Mesothelial cell of epicardium (in vitro differentiated cells): ENCODE results near the gene MEGF8. TPM values are rescaled to one million over a fixed set of nuclear protein-coding genes. Genes with fewer than 3 reads are reported as not detected.

Experiments
- DNase-seq, 2 experiments: peaks; one replicate each; pipeline ENCODE4 v3.0.0; 2021; ENCODE audit warnings: low spot score in 2 of 2; ENCODE audit not compliant: unreplicated experiment in 2 of 2
- H3K27ac Mint-ChIP-seq: 2 replicates; pipeline ENCODE4 v1.8.0; 2021; ENCODE audit warnings: mixed read lengths
- H3K27me3 Mint-ChIP-seq: 2 replicates; pipeline ENCODE4 v1.8.0; 2021; ENCODE audit warnings: low read depth, mixed read lengths
- H3K36me3 Mint-ChIP-seq: 2 replicates; pipeline ENCODE4 v1.8.0; 2021; ENCODE audit warnings: mixed read lengths
- H3K4me1 Mint-ChIP-seq: 2 replicates; pipeline ENCODE4 v1.8.0; 2021; ENCODE audit warnings: mixed read lengths
- H3K4me3 Mint-ChIP-seq: 2 replicates; pipeline ENCODE4 v1.8.0; 2021; ENCODE audit warnings: mild to moderate bottlenecking, moderate library complexity, mixed read lengths
- H3K9me3 Mint-ChIP-seq: 2 replicates; pipeline ENCODE4 v1.8.0; 2021; ENCODE audit warnings: mixed read lengths
- total RNA-seq: library from RNA; stranded (reverse); gene quantifications from 3 replicates; pipeline ENCODE4 v1.2.1, GENCODE V29; 2021
- TF ChIP-seq, protein P1 (sequence below): fragments of 200-600 bp; sonication (generic); IDR thresholded peaks from one replicate; pipeline ENCODE4 v1.5.0; 2021; ENCODE audit warnings: antibody characterized with exemption; ENCODE audit not compliant: unreplicated experiment

The MEGF8 gene
- total RNA-seq, 1 donor from 2014 or later = 58.9 TPM

DNA sequence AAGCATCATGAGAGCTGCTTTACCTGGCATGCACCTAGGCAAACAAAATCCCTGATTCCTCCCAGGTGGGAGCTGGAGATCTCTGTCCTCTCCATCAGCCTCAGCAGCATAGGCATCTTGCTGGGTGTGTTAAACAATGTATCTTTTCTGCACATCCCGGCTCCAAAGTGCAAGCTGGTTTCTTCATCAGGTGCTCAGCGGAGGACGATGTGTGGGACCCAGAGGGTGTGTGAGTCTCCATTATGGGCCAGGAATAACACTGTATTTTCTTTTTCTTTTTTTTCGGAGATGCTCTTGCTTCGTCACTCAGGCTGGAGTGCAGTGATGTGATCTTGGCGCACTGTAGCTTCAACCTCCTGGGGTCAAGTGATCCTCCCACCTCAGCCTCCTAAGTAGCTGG is 54.7 kb downstream of the MEGF8 start:
- Mint-ChIP-seq H3K4me3 (no peak overlapping the region), H3K9me3 (no peaks in the 10 kb centered on the region), H3K4me1 (no peaks in the 10 kb centered on the region), H3K27ac (no peak overlapping the region), H3K36me3 (peaks cover 7% of the 10 kb centered on the region), H3K27me3 (peaks cover 21% of the 10 kb centered on the region)
- TF ChIP-seq, protein P1, sequence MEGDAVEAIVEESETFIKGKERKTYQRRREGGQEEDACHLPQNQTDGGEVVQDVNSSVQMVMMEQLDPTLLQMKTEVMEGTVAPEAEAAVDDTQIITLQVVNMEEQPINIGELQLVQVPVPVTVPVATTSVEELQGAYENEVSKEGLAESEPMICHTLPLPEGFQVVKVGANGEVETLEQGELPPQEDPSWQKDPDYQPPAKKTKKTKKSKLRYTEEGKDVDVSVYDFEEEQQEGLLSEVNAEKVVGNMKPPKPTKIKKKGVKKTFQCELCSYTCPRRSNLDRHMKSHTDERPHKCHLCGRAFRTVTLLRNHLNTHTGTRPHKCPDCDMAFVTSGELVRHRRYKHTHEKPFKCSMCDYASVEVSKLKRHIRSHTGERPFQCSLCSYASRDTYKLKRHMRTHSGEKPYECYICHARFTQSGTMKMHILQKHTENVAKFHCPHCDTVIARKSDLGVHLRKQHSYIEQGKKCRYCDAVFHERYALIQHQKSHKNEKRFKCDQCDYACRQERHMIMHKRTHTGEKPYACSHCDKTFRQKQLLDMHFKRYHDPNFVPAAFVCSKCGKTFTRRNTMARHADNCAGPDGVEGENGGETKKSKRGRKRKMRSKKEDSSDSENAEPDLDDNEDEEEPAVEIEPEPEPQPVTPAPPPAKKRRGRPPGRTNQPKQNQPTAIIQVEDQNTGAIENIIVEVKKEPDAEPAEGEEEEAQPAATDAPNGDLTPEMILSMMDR = no peak
- no peak for DNase-seq

DNA sequence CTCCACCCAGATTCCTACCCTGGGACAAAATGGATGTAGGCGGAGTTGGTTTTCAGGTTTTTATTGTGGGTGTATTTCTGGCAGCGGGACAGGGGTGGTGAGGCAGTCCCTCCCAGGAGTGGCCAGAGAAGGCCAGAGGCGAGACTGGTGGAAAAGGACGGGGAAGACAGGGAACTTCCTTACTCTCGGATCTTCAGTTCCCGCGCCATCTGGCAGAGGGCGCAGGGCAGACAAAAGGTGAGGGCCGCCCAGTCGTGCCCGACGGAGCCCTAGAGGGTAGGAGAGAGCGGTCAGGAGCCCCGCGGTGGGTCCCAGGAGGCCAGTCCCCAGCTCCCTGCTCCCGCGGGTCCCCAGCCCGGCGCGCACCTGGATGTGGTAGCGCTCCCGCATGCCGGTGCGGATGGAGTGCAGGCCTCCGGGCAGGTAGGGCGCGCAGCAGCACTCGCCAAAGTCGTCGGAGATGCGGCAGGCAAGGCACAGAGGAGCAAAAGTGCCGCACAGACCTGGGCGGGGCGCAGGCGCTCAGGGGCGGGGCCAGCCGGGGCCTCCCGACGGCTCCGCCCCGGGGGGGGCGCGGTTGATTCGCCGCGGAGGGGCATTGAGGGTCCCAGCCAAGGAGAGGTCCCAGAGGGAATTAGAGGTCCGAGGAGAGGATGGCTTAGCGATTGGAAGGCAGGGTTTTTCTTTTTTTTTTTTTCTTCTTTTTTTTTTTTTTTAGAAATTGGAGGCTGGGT is 61.7 kb downstream of the MEGF8 start:
- peak in 1 of 2 experiments; percentile 53 for DNase-seq
- H3K27ac Mint-ChIP-seq = peak overlapping the region; percentile 6
- peaks cover 7% of the 10 kb centered on the region for H3K4me1 Mint-ChIP-seq
- H3K9me3 Mint-ChIP-seq = no peaks in the 10 kb centered on the region
- TF ChIP-seq, protein P1 = no peak
- H3K4me3 Mint-ChIP-seq = peak overlapping the region; percentile 58
- H3K27me3 Mint-ChIP-seq = peaks cover 53% of the 10 kb centered on the region
- no peaks in the 10 kb centered on the region for H3K36me3 Mint-ChIP-seq

DNA sequence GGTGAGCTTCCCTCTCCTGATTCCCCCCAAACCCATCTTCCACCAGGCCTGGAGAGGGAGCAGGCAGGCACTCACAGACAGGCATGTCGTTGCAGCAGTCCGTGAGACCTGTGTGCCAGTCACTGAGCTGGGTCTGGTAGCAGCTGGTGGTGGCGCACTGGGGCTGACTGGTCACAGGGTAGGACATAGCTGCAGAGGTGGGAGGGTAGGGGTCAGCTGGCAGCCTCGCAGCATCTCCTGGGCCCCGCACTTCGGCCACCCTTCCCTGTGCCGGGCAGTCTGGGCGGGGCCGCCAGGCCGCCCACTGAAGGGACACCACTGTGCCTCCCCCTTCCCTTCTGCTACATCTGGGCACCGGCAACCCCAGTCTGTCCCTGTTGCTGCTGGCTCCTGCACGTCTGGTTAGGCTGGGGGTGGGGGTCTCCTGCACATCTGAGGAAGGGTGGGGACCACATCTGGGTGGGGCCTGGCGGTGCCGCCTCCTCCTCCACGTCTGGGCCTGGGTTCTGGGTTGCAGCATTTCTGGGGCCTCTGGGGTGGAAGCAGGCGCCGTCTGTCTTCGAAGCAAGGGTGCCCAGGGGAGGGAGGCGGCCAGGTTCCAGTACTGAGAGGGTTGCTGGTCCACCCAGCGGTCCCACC is 63.5 kb downstream of the MEGF8 start:
- peaks cover 50% of the 10 kb centered on the region for H3K27me3 Mint-ChIP-seq
- no peak for DNase-seq
- H3K36me3 Mint-ChIP-seq = no peaks in the 10 kb centered on the region
- TF ChIP-seq, protein P1 = no peak
- peaks cover 7% of the 10 kb centered on the region for H3K4me1 Mint-ChIP-seq
- no peaks in the 10 kb centered on the region for H3K9me3 Mint-ChIP-seq
- no peak overlapping the region for H3K4me3 Mint-ChIP-seq
- no peak overlapping the region for H3K27ac Mint-ChIP-seq

DNA sequence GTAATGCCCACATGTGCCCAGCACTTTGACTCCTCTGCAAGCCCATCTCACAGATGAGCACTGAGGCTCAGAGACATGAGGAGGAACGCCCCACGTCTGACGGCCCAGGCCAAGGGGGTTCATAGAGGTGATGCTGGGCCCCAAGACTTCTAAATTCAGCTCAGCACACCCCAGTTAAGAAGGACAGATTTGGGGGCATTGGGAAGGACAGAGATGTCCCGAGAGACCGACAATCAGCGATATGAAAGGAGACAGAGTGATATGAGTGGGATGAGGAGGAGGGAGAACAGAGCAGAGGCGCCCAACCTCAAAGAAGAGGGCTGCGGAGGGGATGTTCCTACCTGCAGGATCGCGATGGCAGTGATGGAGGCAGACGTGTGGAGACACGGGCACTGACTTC is 64.5 kb downstream of the MEGF8 start, which contains the start of gene CNFN:
CNFN (minus strand) TSS at position 399 of the 400 bp plus-strand sequence. CDS start 1,260 bp downstream, outside the sequence.
- Mint-ChIP-seq H3K9me3 (no peaks in the 10 kb centered on the region), H3K36me3 (no peaks in the 10 kb centered on the region), H3K27me3 (peaks cover 50% of the 10 kb centered on the region), H3K27ac (no peak within 1 kb of the TSS), H3K4me1 (peaks cover 7% of the 10 kb centered on the region), H3K4me3 (no peak within 1 kb of the TSS)
- DNase-seq = no peak
- TF ChIP-seq, protein P1 = no peak

DNA sequence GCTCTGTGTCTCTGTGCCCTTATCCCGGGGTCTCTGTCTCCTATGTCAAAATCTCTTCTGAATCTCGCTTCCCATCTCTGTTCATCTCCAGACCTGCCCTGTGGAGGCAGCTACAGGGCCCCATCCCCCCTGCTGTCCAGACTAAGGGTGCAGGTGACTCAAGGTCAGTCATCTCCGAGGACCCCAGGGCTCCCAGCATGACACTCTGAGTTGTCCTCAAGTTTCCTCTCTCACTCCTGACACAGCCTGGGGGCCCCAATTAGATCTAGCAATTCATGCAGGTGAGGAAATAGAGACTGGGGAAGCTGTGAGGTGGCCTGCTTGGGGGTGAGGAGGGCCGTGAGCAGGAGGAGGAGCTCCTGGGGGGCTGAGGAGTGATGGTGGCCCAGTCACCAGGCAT is 66.7 kb downstream of the MEGF8 start:
- H3K4me3 Mint-ChIP-seq = no peak overlapping the region
- peaks cover 15% of the 10 kb centered on the region for H3K4me1 Mint-ChIP-seq
- peaks cover 44% of the 10 kb centered on the region for H3K27me3 Mint-ChIP-seq
- no peaks in the 10 kb centered on the region for H3K36me3 Mint-ChIP-seq
- H3K27ac Mint-ChIP-seq = no peak overlapping the region
- H3K9me3 Mint-ChIP-seq = no peaks in the 10 kb centered on the region
- no peak for DNase-seq
- TF ChIP-seq, protein P1 = no peak
